Thyroid gland (tissue), 4 donors: ENCODE measurements around the gene RPS6KL1.

Experiments used
- CTCF ChIP-seq, 6 experiments: fragments of 200-600 bp in 3 of 6; fragments of 450-650 bp in 3 of 6; sonication (generic) in 3 of 6; IDR thresholded peaks; one replicate each; pipeline ENCODE4 v1.5.1; 2016 to 2019; ENCODE audit warnings: antibody characterized with exemption in 6 of 6, mild to moderate bottlenecking in 2 of 6, inconsistent platforms in 1 of 6, moderate library complexity in 1 of 6
- POLR2A ChIP-seq, 2 donors: fragments of 450-650 bp; IDR thresholded peaks; one replicate each; pipeline ENCODE4 v1.6.1; 2017; ENCODE audit warnings: antibody characterized with exemption in 2 of 2, mild to moderate bottlenecking in 2 of 2, moderate library complexity in 1 of 2

- TF ChIP-seq CTCF (IDR thresholded peaks at IDR 0.05) = no peak
- no peak for TF ChIP-seq POLR2A (IDR thresholded peaks at IDR 0.05)
Measured at GRCh38 chr14:74949859-74950573, 27.0 kb upstream of the RPS6KL1 start.
